H1 (cell line): ENCODE data around the gene GPBP1L1. TPM values are rescaled to one million over a fixed set of nuclear protein-coding genes. Genes with fewer than 3 reads are reported as not detected.
"Not testable (repeated sequence)": the region's sequence is repeated elsewhere in the genome, so short reads cannot be mapped to it uniquely, and the experiment has no call there.

ENCODE experiments used
- CTCF ChIA-PET: fragments of 300-600 bp; sonication (Branson Sonifier 250); formaldehyde crosslinking; loops from one replicate; lab custom pipeline; 2021; ENCODE audit not compliant: partially characterized antibody; lab: Charles Lee
- POLR2A ChIA-PET: fragments of 300-600 bp; sonication (Branson Sonifier 250); formaldehyde crosslinking; loops from one replicate; lab custom pipeline; 2021; ENCODE audit warnings: inconsistent platforms; ENCODE audit not compliant: partially characterized antibody; lab: Charles Lee
- DNase-seq, 2 experiments: peaks; one replicate each; pipeline versions ENCODE4 v3.0.0 to v3.0.0-alpha.2; 2010 to 2022; ENCODE audit warnings: low spot score in 2 of 2, low read depth in 1 of 2, mixed read lengths in 1 of 2
- FAIRE-seq: peaks from 2 replicates; lab custom pipeline; 2011; peaks lifted over from hg19 to GRCh38; lab: Jason Lieb, UNC
- H2AFZ ChIP-seq: 2 replicates; pipeline ENCODE4 v1.8.1; 2012; ENCODE audit warnings: low read length, inconsistent platforms
- H2AK5ac ChIP-seq: 2 replicates; pipeline ENCODE4 v1.6.1; 2013; ENCODE audit warnings: low read depth, low read length
- H2BK120ac ChIP-seq: replicated peaks from 2 replicates; pipeline ENCODE3; 2013; ENCODE audit warnings: low read depth, low read length, inconsistent platforms
- H2BK12ac ChIP-seq: 2 replicates; pipeline ENCODE4 v1.6.1; 2013; ENCODE audit warnings: low read depth, low read length
- H2BK15ac ChIP-seq: 2 replicates; pipeline ENCODE4 v1.6.1; 2013; ENCODE audit warnings: low read length
- H2BK20ac ChIP-seq: 2 replicates; pipeline ENCODE4 v1.6.1; 2013; ENCODE audit warnings: low read length
- H2BK5ac ChIP-seq: 2 replicates; pipeline ENCODE4 v1.6.1; 2013; ENCODE audit warnings: low read depth, low read length
- H3K14ac ChIP-seq: 2 replicates; pipeline ENCODE4 v1.6.1; 2013; ENCODE audit warnings: inconsistent platforms; ENCODE audit not compliant: insufficient read length
- H3K18ac ChIP-seq: 2 replicates; pipeline ENCODE4 v1.6.1; 2013; ENCODE audit warnings: low read length; ENCODE audit errors: extremely low read depth
- H3K23ac ChIP-seq: 2 replicates; pipeline ENCODE4 v1.6.1; 2013; ENCODE audit warnings: inconsistent platforms; ENCODE audit not compliant: insufficient read length
- H3K23me2 ChIP-seq: 2 replicates; pipeline ENCODE4 v1.6.1; 2013; ENCODE audit warnings: low read depth, low read length
- H3K27ac ChIP-seq: 2 replicates; pipeline ENCODE4 v1.6.1; 2011; ENCODE audit warnings: low read depth, low read length, inconsistent platforms
- H3K27me3 ChIP-seq, 4 experiments: replicated peaks in 1 of 4; 1 replicate in 1 of 4; 2 replicates in 3 of 4; pipeline versions ENCODE4 v1.6.1 to v1.8.1; 2011 to 2013; ENCODE audit warnings: low read length in 3 of 4, mild to moderate bottlenecking in 3 of 4, inconsistent platforms in 2 of 4, mixed read lengths in 2 of 4, moderate library complexity in 1 of 4; ENCODE audit not compliant: control insufficient read depth in 3 of 4, insufficient read depth in 3 of 4; ENCODE audit errors: extremely low read depth in 1 of 4
- H3K36me3 ChIP-seq, 4 experiments: 2 replicates each; pipeline versions ENCODE4 v1.6.1 to v1.8.1; 2011 to 2013; ENCODE audit warnings: mild to moderate bottlenecking in 4 of 4, low read length in 3 of 4, moderate library complexity in 2 of 4, control low read depth in 1 of 4, inconsistent platforms in 1 of 4; ENCODE audit not compliant: insufficient read depth in 4 of 4, control insufficient read depth in 2 of 4
- H3K4ac ChIP-seq: replicated peaks from 2 replicates; pipeline ENCODE3; 2013; ENCODE audit warnings: low read length, low read depth, mixed read lengths, inconsistent platforms; ENCODE audit not compliant: insufficient read length
- H3K4me1 ChIP-seq, 4 experiments: replicated peaks in 1 of 4; 1 replicate in 1 of 4; 2 replicates in 3 of 4; pipeline versions ENCODE4 v1.6.1 to v1.8.1; 2011 to 2013; ENCODE audit warnings: low read length in 3 of 4, inconsistent platforms in 2 of 4, mixed read lengths in 1 of 4; ENCODE audit not compliant: insufficient read depth in 4 of 4, control insufficient read depth in 3 of 4
- H3K4me2 ChIP-seq, 2 experiments: 2 replicates each; pipeline versions ENCODE4 v1.6.1 to v1.8.1; 2011 to 2013; ENCODE audit warnings: low read depth in 2 of 2, low read length in 2 of 2, control low read depth in 1 of 2, inconsistent platforms in 1 of 2, mild to moderate bottlenecking in 1 of 2; ENCODE audit not compliant: insufficient read depth in 1 of 2
- H3K4me3 ChIP-seq, 4 experiments: fragments of 200-600, 300-600 bp in 1 of 4; sonication (generic), shearing (Covaris generic), sonication (Bioruptor Twin) in 1 of 4; 2 replicates each; pipeline versions ENCODE4 v1.5.1 to v1.8.1; 2011 to 2016; ENCODE audit warnings: low read length in 4 of 4, low read depth in 3 of 4, control low read depth in 2 of 4, inconsistent platforms in 2 of 4, mild to moderate bottlenecking in 2 of 4, mixed read lengths in 1 of 4, moderate library complexity in 1 of 4; ENCODE audit not compliant: insufficient read depth in 2 of 4; ENCODE audit errors: extremely low read depth in 1 of 4
- H3K56ac ChIP-seq: replicated peaks from 2 replicates; pipeline ENCODE3; 2013; ENCODE audit warnings: low read depth, mild to moderate bottlenecking, mixed read lengths, low read length, inconsistent platforms; ENCODE audit not compliant: insufficient read length
- H3K79me1 ChIP-seq: 2 replicates; pipeline ENCODE4 v1.6.1; 2013; ENCODE audit warnings: low read depth, low read length, control low read depth
- H3K79me2 ChIP-seq, 2 experiments: 2 replicates each; pipeline versions ENCODE4 v1.6.1 to v1.8.1; 2012 to 2013; ENCODE audit warnings: low read length in 2 of 2, mild to moderate bottlenecking in 2 of 2, inconsistent platforms in 1 of 2; ENCODE audit not compliant: insufficient read depth in 2 of 2, control insufficient read depth in 1 of 2
- H3K9ac ChIP-seq, 4 experiments: replicated peaks in 1 of 4; 1 replicate in 1 of 4; 2 replicates in 3 of 4; pipeline versions ENCODE4 v1.6.1 to v1.8.1; 2011 to 2013; ENCODE audit warnings: low read depth in 3 of 4, low read length in 3 of 4, control low read depth in 2 of 4, mild to moderate bottlenecking in 2 of 4, moderate library complexity in 2 of 4, inconsistent platforms in 1 of 4; ENCODE audit errors: extremely low read depth in 1 of 4
- H3K9me3 ChIP-seq, 2 experiments: 2 replicates each; pipeline versions ENCODE4 v1.6.1 to v1.8.1; 2012 to 2013; ENCODE audit warnings: mild to moderate bottlenecking in 2 of 2, moderate library complexity in 2 of 2, control low read depth in 1 of 2, inconsistent platforms in 1 of 2, low read depth in 1 of 2, low read length in 1 of 2, mixed read lengths in 1 of 2; ENCODE audit not compliant: insufficient read depth in 2 of 2
- H4K20me1 ChIP-seq, 2 experiments: replicated peaks in 1 of 2; 2 replicates each; pipeline versions ENCODE3 to v1.8.1; 2011 to 2013; ENCODE audit warnings: inconsistent platforms in 2 of 2, low read length in 2 of 2, mild to moderate bottlenecking in 1 of 2; ENCODE audit not compliant: insufficient read depth in 2 of 2, control insufficient read depth in 1 of 2
- H4K5ac ChIP-seq: 2 replicates; pipeline ENCODE4 v1.6.1; 2013; ENCODE audit warnings: low read length, low read depth, mixed read lengths, inconsistent platforms; ENCODE audit not compliant: insufficient read length
- H4K8ac ChIP-seq: 2 replicates; pipeline ENCODE4 v1.8.0; 2013; ENCODE audit warnings: mild to moderate bottlenecking, moderate library complexity, low read length, inconsistent platforms; ENCODE audit not compliant: insufficient read depth; ENCODE audit errors: extremely low read depth
- H4K91ac ChIP-seq: replicated peaks from 2 replicates; pipeline ENCODE3; 2013; ENCODE audit warnings: low read length, mixed read lengths, inconsistent platforms; ENCODE audit not compliant: insufficient read length
- WGBS, 2 experiments: shearing (Covaris generic) in 1 of 2; methylation state at CpG; one replicate each; pipeline versions ENCODE4 v1.1.6 to v1.1.7; 2013 to 2015; ENCODE audit warnings: low lambda C conversion rate in 2 of 2, mixed read lengths in 2 of 2, inconsistent platforms in 1 of 2, low coverage in 1 of 2, missing lambda C conversion rate in 1 of 2; ENCODE audit not compliant: insufficient replicate concordance in 2 of 2, insufficient coverage in 1 of 2, insufficient read length in 1 of 2; ENCODE audit errors: extremely low coverage in 1 of 2, missing lambda C conversion rate in 1 of 2; 5-methylcytosine and 5-hydroxymethylcytosine counted together
- polyA plus RNA-seq, 7 experiments: library from polyadenylated mRNA; depleted of rRNA in 3 of 7; stranded (reverse) in 5 of 7; unstranded in 2 of 7; fragments of >200 nt in 5 of 7; fragments of 200-250 nt in 2 of 7; gene quantifications; 1 replicate in 5 of 7; 2 replicates in 1 of 7; 4 replicates in 1 of 7; pipeline versions ENCODE4 v1.2.1 to v1.2.3, GENCODE V29; 2011 to 2013; ENCODE audit warnings: missing spikeins in 2 of 7, mixed read lengths in 2 of 7
- total RNA-seq: library from RNA; stranded (reverse); fragmentation: NEBNext Ultra II Directional; extraction: Animal tissue kit (Norgen Biotek cat#: 25700); gene quantifications from 2 replicates; pipeline ENCODE4 v1.2.1, GENCODE V29; 2021

Gene GPBP1L1
- total and polyA plus RNA-seq, 2 of the 8 experiments (the other 6 are each of a cell fraction or from before 2014, with no cell fraction given) = 70.1 to 119 TPM

GRCh38 chr1:45726007-45726406, 39.7 kb upstream of the GPBP1L1 start:
- H3K9ac ChIP-seq, H3K4me1 ChIP-seq, H2AFZ ChIP-seq, H2BK15ac ChIP-seq, H3K9me3 ChIP-seq, H4K8ac ChIP-seq, FAIRE-seq, H3K18ac ChIP-seq, H2BK20ac ChIP-seq, H3K23ac ChIP-seq, H2AK5ac ChIP-seq, H2BK12ac ChIP-seq, H3K36me3 ChIP-seq, H3K27ac ChIP-seq, H3K23me2 ChIP-seq, H3K4me3 ChIP-seq, H4K5ac ChIP-seq, H3K79me2 ChIP-seq, H2BK120ac ChIP-seq, H3K79me1 ChIP-seq, H3K56ac ChIP-seq, DNase-seq, CTCF ChIA-PET, H4K20me1 ChIP-seq, H3K27me3 ChIP-seq, H3K4me2 ChIP-seq, H4K91ac ChIP-seq, H2BK5ac ChIP-seq, H3K14ac ChIP-seq, H3K4ac ChIP-seq: not testable (repeated sequence)
- 94% methylated on average over 8 of the region's 9 CpGs; no CpG with 5 or more reads in 1 of the 2 experiments for WGBS, 2 experiments
- POLR2A ChIA-PET = interaction anchor here (0.7 to 0.8 kb wide), 2 partner anchors 40 to 1194 kb away, joined by 3 to 4 read pairs; partner anchors contain the start of gene GPBP1L1
